ENCODE data around the gene C14orf93.

- no peak for TF ChIP-seq CTCF (IDR thresholded peaks at IDR 0.05)
- TF ChIP-seq POLR2A (IDR thresholded peaks at IDR 0.05) = no peak
- no peak for TF ChIP-seq POLR2AphosphoS5 (IDR thresholded peaks at IDR 0.05)
Observed at GRCh38 chr14:23056956-23057756, 47.2 kb upstream of the C14orf93 start, which contains the start of gene CDH24.

Data from breast epithelium (tissue), 3 donors.